A673 (cell line): ENCODE data around the gene ASB5. TPM values are rescaled to one million over a fixed set of nuclear protein-coding genes. Genes with fewer than 3 reads are reported as not detected.

Experiments
- BruUV-seq: library from RNA; stranded (reverse); fragments of 400-500 nt; replicated peaks from 2 replicates; lab custom pipeline; 2021; lab: Mats Ljungman, UMichigan
- CTCF ChIA-PET: fragments of 300-600 bp; sonication (Branson Sonifier 250); formaldehyde crosslinking; loops from one replicate; lab custom pipeline; 2022; ENCODE audit warnings: antibody characterized with exemption; lab: Charles Lee
- POLR2A ChIA-PET: fragments of 300-600 bp; sonication (Branson Sonifier 250); formaldehyde crosslinking; loops from one replicate; lab custom pipeline; 2022; ENCODE audit warnings: antibody characterized with exemption; ENCODE audit not compliant: low non-redundant PET; lab: Charles Lee
- DNase-seq: peaks from one replicate; pipeline ENCODE4 v3.0.0-alpha.2; 2015; ENCODE audit warnings: low spot score
- H3K27ac ChIP-seq: fragments of 200-600 bp; sonication (generic); 2 replicates; pipeline ENCODE4 v1.5.1; 2016; ENCODE audit warnings: mixed run types, low read depth, mild to moderate bottlenecking, mixed read lengths, antibody characterized with exemption, low read length; ENCODE audit not compliant: poor library complexity, severe bottlenecking
- H3K27me3 ChIP-seq: fragments of 200-600 bp; sonication (generic); replicated peaks from 2 replicates; pipeline ENCODE4 v1.6.1; 2017; ENCODE audit warnings: mixed run types, low read depth, mild to moderate bottlenecking, mixed read lengths, antibody characterized with exemption, low read length; ENCODE audit not compliant: insufficient read depth, poor library complexity
- H3K36me3 ChIP-seq: fragments of 200-600 bp; sonication (generic); 2 replicates; pipeline ENCODE4 v1.6.1; 2016; ENCODE audit warnings: mixed run types, mild to moderate bottlenecking, mixed read lengths, antibody characterized with exemption, low read length; ENCODE audit not compliant: insufficient read depth, poor library complexity, severe bottlenecking
- H3K4me1 ChIP-seq: fragments of 200-600 bp; sonication (generic); 2 replicates; pipeline ENCODE4 v1.6.1; 2017; ENCODE audit warnings: mixed run types, mild to moderate bottlenecking, mixed read lengths, antibody characterized with exemption, low read length; ENCODE audit not compliant: insufficient read depth, poor library complexity, severe bottlenecking
- H3K4me3 ChIP-seq: fragments of 200-600 bp; sonication (generic); 2 replicates; pipeline ENCODE4 v1.5.1; 2016; ENCODE audit warnings: low read depth, mixed run types, mild to moderate bottlenecking, mixed read lengths, low read length; ENCODE audit not compliant: poor library complexity, severe bottlenecking
- H3K9me3 ChIP-seq: fragments of 200-600 bp; sonication (generic); 2 replicates; pipeline ENCODE4 v1.6.1; 2016; ENCODE audit warnings: mixed run types, low read depth, mild to moderate bottlenecking, mixed read lengths, antibody characterized with exemption, low read length; ENCODE audit not compliant: poor library complexity, severe bottlenecking
- EZH2 ChIP-seq: fragments of 200-600 bp; sonication (generic); IDR thresholded peaks from 2 replicates; pipeline ENCODE4 v1.6.1; 2017; ENCODE audit warnings: borderline replicate concordance, low read depth, mild to moderate bottlenecking, mixed read lengths, antibody characterized with exemption, low read length; ENCODE audit not compliant: poor library complexity, severe bottlenecking
- intact Hi-C: fragments of 100-400 bp; cut with micrococcal nuclease; formaldehyde crosslinking; loops from one replicate; pipeline ENCODE4 v1.10.0; 2022; ENCODE audit not compliant: unreplicated experiment
- total RNA-seq: library from RNA; stranded (reverse); gene quantifications from 2 replicates; pipeline ENCODE4 v1.2.3, GENCODE V29; 2021
- TF ChIP-seq, protein P1 (sequence below): fragments of 300-800, 200-600 bp; sonication (generic); conservative IDR thresholded peaks from 2 replicates; pipeline ENCODE4 v1.5.1; 2017; ENCODE audit warnings: low read depth, mild to moderate bottlenecking, antibody characterized with exemption, low read length, moderate library complexity, mixed read lengths

The ASB5 gene
- total RNA-seq, 1 experiment from 2014 or later = not detected

DNA sequence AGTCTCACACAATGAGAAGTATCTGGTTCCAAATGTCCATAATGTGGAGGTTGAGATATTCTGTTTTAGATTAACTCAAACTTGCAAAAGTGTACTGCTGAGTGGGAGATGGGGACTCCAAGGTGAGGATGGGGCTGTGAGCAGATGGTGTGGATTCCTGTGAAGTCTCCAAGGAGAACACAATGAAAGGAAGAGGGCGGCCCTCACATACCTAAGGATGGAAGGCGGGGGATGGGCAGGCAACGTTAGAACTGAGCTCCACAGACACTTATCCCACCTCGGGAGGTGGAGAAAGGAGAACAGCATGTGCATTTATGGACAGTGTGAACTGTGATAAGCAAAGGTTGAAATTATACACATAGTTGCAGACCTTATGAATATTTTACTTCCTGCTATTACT lies 63.7 kb downstream of the ASB5 start:
- Histone ChIP-seq H3K4me1 (no peaks in the 10 kb centered on the region), H3K4me3 (no peak overlapping the region), H3K27ac (no peak overlapping the region), H3K27me3 (no peaks in the 10 kb centered on the region), H3K36me3 (no peaks in the 10 kb centered on the region), H3K9me3 (no peaks in the 10 kb centered on the region)
- CTCF ChIA-PET = no interaction called here
- POLR2A ChIA-PET = no interaction called here
- no peak for DNase-seq
- intact Hi-C loops = no loop called here
- TF ChIP-seq, protein P1, sequence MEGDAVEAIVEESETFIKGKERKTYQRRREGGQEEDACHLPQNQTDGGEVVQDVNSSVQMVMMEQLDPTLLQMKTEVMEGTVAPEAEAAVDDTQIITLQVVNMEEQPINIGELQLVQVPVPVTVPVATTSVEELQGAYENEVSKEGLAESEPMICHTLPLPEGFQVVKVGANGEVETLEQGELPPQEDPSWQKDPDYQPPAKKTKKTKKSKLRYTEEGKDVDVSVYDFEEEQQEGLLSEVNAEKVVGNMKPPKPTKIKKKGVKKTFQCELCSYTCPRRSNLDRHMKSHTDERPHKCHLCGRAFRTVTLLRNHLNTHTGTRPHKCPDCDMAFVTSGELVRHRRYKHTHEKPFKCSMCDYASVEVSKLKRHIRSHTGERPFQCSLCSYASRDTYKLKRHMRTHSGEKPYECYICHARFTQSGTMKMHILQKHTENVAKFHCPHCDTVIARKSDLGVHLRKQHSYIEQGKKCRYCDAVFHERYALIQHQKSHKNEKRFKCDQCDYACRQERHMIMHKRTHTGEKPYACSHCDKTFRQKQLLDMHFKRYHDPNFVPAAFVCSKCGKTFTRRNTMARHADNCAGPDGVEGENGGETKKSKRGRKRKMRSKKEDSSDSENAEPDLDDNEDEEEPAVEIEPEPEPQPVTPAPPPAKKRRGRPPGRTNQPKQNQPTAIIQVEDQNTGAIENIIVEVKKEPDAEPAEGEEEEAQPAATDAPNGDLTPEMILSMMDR = no peak
- no peak for TF ChIP-seq EZH2
- no TSS peak for BruUV-seq

DNA sequence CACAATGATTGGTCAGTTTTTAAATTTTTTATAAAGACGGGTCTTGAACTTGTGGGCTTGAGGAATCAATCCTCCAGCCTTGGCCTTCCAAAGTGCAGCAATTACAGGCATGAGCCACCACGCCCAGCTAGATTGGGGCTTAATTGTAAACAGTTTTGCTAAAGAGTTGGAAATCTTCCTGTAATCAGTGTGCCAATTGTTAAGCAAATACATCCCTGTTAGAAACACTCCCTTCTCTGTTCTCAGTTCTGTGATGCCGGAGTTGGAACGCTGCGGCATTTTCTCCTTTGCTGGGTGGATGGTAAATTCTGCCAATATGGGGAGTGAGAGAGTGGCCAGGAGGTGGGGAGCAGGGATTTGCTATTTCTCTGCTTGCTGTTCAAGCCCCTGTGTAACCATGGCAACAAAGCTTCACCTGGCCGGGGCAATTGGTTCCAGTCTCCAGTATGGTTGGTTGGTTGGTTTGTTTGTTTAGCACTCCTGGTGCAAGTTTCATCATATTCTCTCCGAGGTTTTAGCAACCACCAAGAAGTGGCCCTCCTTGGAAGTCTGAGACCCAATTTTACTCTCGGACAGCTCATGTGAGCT lies 70.6 kb downstream of the ASB5 start:
- intact Hi-C loops = no loop called here
- DNase-seq = no peak
- no TSS peak for BruUV-seq
- H3K36me3 ChIP-seq = no peaks in the 10 kb centered on the region
- ChIA-PET CTCF (no interaction called here), POLR2A (no interaction called here)
- H3K27me3 ChIP-seq = no peaks in the 10 kb centered on the region
- no peak for TF ChIP-seq EZH2
- TF ChIP-seq, protein P1 = no peak
- H3K4me1 ChIP-seq = no peaks in the 10 kb centered on the region
- no peak overlapping the region for H3K27ac ChIP-seq
- H3K4me3 ChIP-seq = no peak overlapping the region
- H3K9me3 ChIP-seq = no peaks in the 10 kb centered on the region

DNA sequence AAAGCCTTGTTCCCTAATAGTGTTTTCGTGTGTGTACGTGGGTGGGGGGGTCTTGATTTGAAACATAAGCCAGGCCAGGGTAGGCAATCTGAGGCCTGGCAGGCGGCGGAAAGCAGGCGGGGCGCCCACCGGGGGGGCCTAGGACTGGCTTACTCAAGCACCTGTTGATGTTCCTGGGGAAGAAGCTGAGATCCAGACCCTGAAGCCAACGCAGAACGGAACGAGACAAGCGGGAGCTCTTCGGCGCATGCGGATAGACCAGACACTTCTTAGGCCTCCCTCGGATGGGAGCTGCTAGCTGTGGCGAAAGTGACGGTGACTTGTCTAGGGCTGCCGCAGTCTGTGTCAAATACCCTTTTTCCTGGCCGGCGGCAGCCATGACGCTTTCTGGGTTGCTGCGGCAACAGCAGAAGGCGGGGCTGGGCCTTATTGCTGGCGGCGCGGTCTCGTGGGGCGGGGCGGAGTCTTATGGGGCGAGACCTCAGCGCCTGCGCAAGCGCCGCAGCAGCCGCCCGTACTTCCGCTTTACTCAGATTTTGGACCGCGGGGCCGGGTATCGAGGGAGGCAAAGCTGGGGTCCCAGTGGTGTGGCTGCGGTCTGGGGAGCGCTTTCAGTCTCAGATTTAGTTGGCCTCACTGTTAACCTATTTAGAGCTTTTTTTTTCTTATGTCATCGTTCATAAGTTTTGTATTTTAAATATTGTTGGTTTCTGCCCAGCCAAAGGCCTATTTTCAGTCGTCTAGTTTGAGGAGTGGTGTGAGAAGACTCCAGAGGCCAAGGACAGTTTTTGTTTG lies 73.6 kb downstream of the ASB5 start, which contains the start of gene SPATA4:
TSS of gene SPATA4 (minus strand) at position 402 of the 795 bp plus-strand sequence. CDS start at position 379, 23 bp downstream.
- CTCF ChIA-PET = no interaction called here
- no peaks in the 10 kb centered on the region for H3K36me3 ChIP-seq
- peak within 1 kb of the TSS; percentile 56 for H3K4me3 ChIP-seq
- intact Hi-C loops = no loop called here
- no peak within 1 kb of the TSS for H3K27ac ChIP-seq
- POLR2A ChIA-PET = no interaction called here
- TF ChIP-seq EZH2 = no peak
- TF ChIP-seq, protein P1 = no peak
- DNase-seq = peak; percentile 93
- no peaks in the 10 kb centered on the region for H3K27me3 ChIP-seq
- H3K4me1 ChIP-seq = no peaks in the 10 kb centered on the region
- H3K9me3 ChIP-seq = no peaks in the 10 kb centered on the region
- BruUV-seq = no TSS peak
